NB4 (cell line): ENCODE measurements around the gene DLG2.

ENCODE experiments used
- MYC ChIP-seq: IDR thresholded peaks from 2 replicates; pipeline ENCODE4 v1.6.1; 2011; ENCODE audit warnings: low read depth, low read length
- POLR2A ChIP-seq: IDR thresholded peaks from 2 replicates; pipeline ENCODE4 v1.6.1; 2011; ENCODE audit warnings: mild to moderate bottlenecking; ENCODE audit not compliant: insufficient read length; ENCODE audit errors: extremely low read depth
- TF ChIP-seq, protein P1 (sequence below): IDR thresholded peaks from one replicate; pipeline ENCODE4 v1.5.1; 2012; ENCODE audit warnings: low read depth, low read length
- TF ChIP-seq, protein P2 (sequence below): IDR thresholded peaks from 2 replicates; pipeline ENCODE4 v1.6.1; 2011; ENCODE audit warnings: low read depth, low read length

DNA sequence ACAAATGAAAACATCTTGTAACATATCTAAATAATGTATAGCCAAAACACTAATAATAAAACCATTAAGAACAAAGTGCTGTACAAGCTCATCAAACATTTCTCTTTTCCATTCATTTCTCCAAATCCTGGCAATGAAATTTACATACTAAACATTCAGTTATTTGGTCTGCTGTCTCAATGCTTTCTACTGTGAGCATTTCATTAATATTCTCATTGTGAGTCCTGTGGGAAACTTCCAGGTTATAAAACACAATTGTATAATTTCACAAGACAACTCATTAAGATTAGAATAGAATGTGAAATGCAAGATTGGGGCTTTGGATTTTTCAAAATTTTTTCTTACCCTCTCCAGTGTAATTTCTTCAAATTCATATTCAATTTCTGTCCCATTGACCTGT lies 1464.0 kb downstream of the DLG2 start:
- TF ChIP-seq, protein P1, sequence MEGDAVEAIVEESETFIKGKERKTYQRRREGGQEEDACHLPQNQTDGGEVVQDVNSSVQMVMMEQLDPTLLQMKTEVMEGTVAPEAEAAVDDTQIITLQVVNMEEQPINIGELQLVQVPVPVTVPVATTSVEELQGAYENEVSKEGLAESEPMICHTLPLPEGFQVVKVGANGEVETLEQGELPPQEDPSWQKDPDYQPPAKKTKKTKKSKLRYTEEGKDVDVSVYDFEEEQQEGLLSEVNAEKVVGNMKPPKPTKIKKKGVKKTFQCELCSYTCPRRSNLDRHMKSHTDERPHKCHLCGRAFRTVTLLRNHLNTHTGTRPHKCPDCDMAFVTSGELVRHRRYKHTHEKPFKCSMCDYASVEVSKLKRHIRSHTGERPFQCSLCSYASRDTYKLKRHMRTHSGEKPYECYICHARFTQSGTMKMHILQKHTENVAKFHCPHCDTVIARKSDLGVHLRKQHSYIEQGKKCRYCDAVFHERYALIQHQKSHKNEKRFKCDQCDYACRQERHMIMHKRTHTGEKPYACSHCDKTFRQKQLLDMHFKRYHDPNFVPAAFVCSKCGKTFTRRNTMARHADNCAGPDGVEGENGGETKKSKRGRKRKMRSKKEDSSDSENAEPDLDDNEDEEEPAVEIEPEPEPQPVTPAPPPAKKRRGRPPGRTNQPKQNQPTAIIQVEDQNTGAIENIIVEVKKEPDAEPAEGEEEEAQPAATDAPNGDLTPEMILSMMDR: no peak
- TF ChIP-seq, protein P2, sequence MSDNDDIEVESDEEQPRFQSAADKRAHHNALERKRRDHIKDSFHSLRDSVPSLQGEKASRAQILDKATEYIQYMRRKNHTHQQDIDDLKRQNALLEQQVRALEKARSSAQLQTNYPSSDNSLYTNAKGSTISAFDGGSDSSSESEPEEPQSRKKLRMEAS: no peak
- TF ChIP-seq MYC (no peak), POLR2A (no peak)
